ENCODE measurements around the gene KDM8.

- TF ChIP-seq CTCF (IDR thresholded peaks at IDR 0.05) (no peak), POLR2A (IDR thresholded peaks at IDR 0.05) (no peak), POLR2AphosphoS5 (IDR thresholded peaks at IDR 0.05) (no peak)
These were observed 4.1 kb upstream of the KDM8 start for GRCh38 chr16:27199235-27199586.

All from sigmoid colon (tissue), 4 donors.